ENCODE measurements around the gene ABI3BP.

ABI3BP gene

GRCh38 chr3:100850701-100851100 is 142.5 kb downstream of the ABI3BP start:
- H3K79me2 ChIP-seq (ENCODE audit: control insufficient read depth, insufficient read depth, low read length, poor library complexity): no peaks in the 10 kb centered on the region
- H3K27ac ChIP-seq (ENCODE audit: low read depth, low read length): no peak overlapping the region
- no peak overlapping the region for H2BK120ac ChIP-seq (ENCODE audit: insufficient read depth, low read length, poor library complexity)
- H3K4me2 ChIP-seq (ENCODE audit: low read length): no peak overlapping the region
- no peaks in the 10 kb centered on the region for H3K79me1 ChIP-seq (ENCODE audit: low read length)
- no peak overlapping the region for H4K8ac ChIP-seq (ENCODE audit: low read depth, low read length)
- no peak overlapping the region for H3K14ac ChIP-seq (ENCODE audit: low read length)
- H2AFZ ChIP-seq (ENCODE audit: insufficient read depth, low read length, poor library complexity): no peak overlapping the region
- H4K91ac ChIP-seq (ENCODE audit: low read depth, low read length): no peak overlapping the region
- no peak overlapping the region for H3K9ac ChIP-seq (ENCODE audit: low read length)
- no peaks in the 10 kb centered on the region for H3K36me3 ChIP-seq (ENCODE audit: control insufficient read depth in 1 of 2, insufficient read depth in 2 of 2, low read length in 2 of 2)
- no peaks in the 10 kb centered on the region for H3K4me1 ChIP-seq (ENCODE audit: control insufficient read depth in 1 of 2, insufficient read depth in 2 of 2, low read length in 2 of 2)
- no peaks in the 10 kb centered on the region for H3K27me3 ChIP-seq (ENCODE audit: insufficient read depth, low read length)
- no peaks in the 10 kb centered on the region for H3K9me3 ChIP-seq (ENCODE audit: insufficient read depth, low read depth, low read length)
- H3K4ac ChIP-seq (ENCODE audit: low read depth, low read length): no peak overlapping the region
- no peak overlapping the region for H2BK12ac ChIP-seq (ENCODE audit: low read length)
- no peak overlapping the region for H3K23ac ChIP-seq (ENCODE audit: low read length)
- H3K4me3 ChIP-seq (ENCODE audit: low read depth, low read length): no peak overlapping the region
- H2BK5ac ChIP-seq (ENCODE audit: low read depth, low read length, poor library complexity): no peak overlapping the region
- H2AK5ac ChIP-seq (ENCODE audit: low read length): no peak overlapping the region
- DNase-seq: peak; percentile 43 to 88
- H4K12ac ChIP-seq (ENCODE audit: low read depth, low read length): no peak overlapping the region
- no CpG with 5 or more reads among the region's 2 CpGs for WGBS (ENCODE audit: extremely low coverage, insufficient coverage, insufficient read length)
- no peak overlapping the region for H3K18ac ChIP-seq (ENCODE audit: low read length)

GRCh38 chr3:100850156-100850555 is 143.1 kb downstream of the ABI3BP start:
- no peaks in the 10 kb centered on the region for H3K79me2 ChIP-seq (ENCODE audit: control insufficient read depth, insufficient read depth, low read length, poor library complexity)
- no peak overlapping the region for H3K27ac ChIP-seq (ENCODE audit: low read depth, low read length)
- no peak overlapping the region for H2AFZ ChIP-seq (ENCODE audit: insufficient read depth, low read length, poor library complexity)
- no peaks in the 10 kb centered on the region for H3K36me3 ChIP-seq (ENCODE audit: control insufficient read depth in 1 of 2, insufficient read depth in 2 of 2, low read length in 2 of 2)
- no CpG with 5 or more reads among the region's 3 CpGs for WGBS (ENCODE audit: extremely low coverage, insufficient coverage, insufficient read length)
- no peak overlapping the region for H2BK5ac ChIP-seq (ENCODE audit: low read depth, low read length, poor library complexity)
- H3K4me3 ChIP-seq (ENCODE audit: low read depth, low read length): no peak overlapping the region
- H2AK5ac ChIP-seq (ENCODE audit: low read length): no peak overlapping the region
- no peaks in the 10 kb centered on the region for H3K9me3 ChIP-seq (ENCODE audit: insufficient read depth, low read depth, low read length)
- no peak overlapping the region for H2BK12ac ChIP-seq (ENCODE audit: low read length)
- no peaks in the 10 kb centered on the region for H3K4me1 ChIP-seq (ENCODE audit: control insufficient read depth in 1 of 2, insufficient read depth in 2 of 2, low read length in 2 of 2)
- H4K12ac ChIP-seq (ENCODE audit: low read depth, low read length): no peak overlapping the region
- H3K18ac ChIP-seq (ENCODE audit: low read length): no peak overlapping the region
- no peak overlapping the region for H4K91ac ChIP-seq (ENCODE audit: low read depth, low read length)
- no peak overlapping the region for H3K4ac ChIP-seq (ENCODE audit: low read depth, low read length)
- H3K9ac ChIP-seq (ENCODE audit: low read length): no peak overlapping the region
- DNase-seq: peak; percentile 67 to 85
- H2BK120ac ChIP-seq (ENCODE audit: insufficient read depth, low read length, poor library complexity): no peak overlapping the region
- no peak overlapping the region for H3K23ac ChIP-seq (ENCODE audit: low read length)
- H4K8ac ChIP-seq (ENCODE audit: low read depth, low read length): no peak overlapping the region
- no peaks in the 10 kb centered on the region for H3K27me3 ChIP-seq (ENCODE audit: insufficient read depth, low read length)
- no peaks in the 10 kb centered on the region for H3K79me1 ChIP-seq (ENCODE audit: low read length)
- no peak overlapping the region for H3K14ac ChIP-seq (ENCODE audit: low read length)
- H3K4me2 ChIP-seq (ENCODE audit: low read length): no peak overlapping the region

GRCh38 chr3:100844063-100844936 is 148.9 kb downstream of the ABI3BP start:
- Histone ChIP-seq H3K4ac (ENCODE audit: low read depth, low read length) (no peak overlapping the region), H4K8ac (ENCODE audit: low read depth, low read length) (no peak overlapping the region), H2AFZ (ENCODE audit: insufficient read depth, low read length, poor library complexity) (no peak overlapping the region), H2AK5ac (ENCODE audit: low read length) (no peak overlapping the region), H2BK5ac (ENCODE audit: low read depth, low read length, poor library complexity) (no peak overlapping the region), H4K91ac (ENCODE audit: low read depth, low read length) (no peak overlapping the region), H2BK12ac (ENCODE audit: low read length) (no peak overlapping the region), H3K79me2 (ENCODE audit: control insufficient read depth, insufficient read depth, low read length, poor library complexity) (no peaks in the 10 kb centered on the region), H3K9me3 (ENCODE audit: insufficient read depth, low read depth, low read length) (no peaks in the 10 kb centered on the region), H3K9ac (ENCODE audit: low read length) (no peak overlapping the region), H3K18ac (ENCODE audit: low read length) (no peak overlapping the region), H3K4me2 (ENCODE audit: low read length) (no peak overlapping the region), H3K4me1 (ENCODE audit: control insufficient read depth in 1 of 2, insufficient read depth in 2 of 2, low read length in 2 of 2) (no peaks in the 10 kb centered on the region), H3K79me1 (ENCODE audit: low read length) (no peaks in the 10 kb centered on the region), H4K12ac (ENCODE audit: low read depth, low read length) (no peak overlapping the region), H3K4me3 (ENCODE audit: low read depth, low read length) (no peak overlapping the region), H3K27me3 (ENCODE audit: insufficient read depth, low read length) (no peaks in the 10 kb centered on the region), H3K14ac (ENCODE audit: low read length) (no peak overlapping the region), H3K27ac (ENCODE audit: low read depth, low read length) (no peak overlapping the region), H2BK120ac (ENCODE audit: insufficient read depth, low read length, poor library complexity) (no peak overlapping the region), H3K23ac (ENCODE audit: low read length) (no peak overlapping the region), H3K36me3 (ENCODE audit: control insufficient read depth in 1 of 2, insufficient read depth in 2 of 2, low read length in 2 of 2) (no peaks in the 10 kb centered on the region)
- DNase-seq: no peak
- no CpG with 5 or more reads among the region's 8 CpGs for WGBS (ENCODE audit: extremely low coverage, insufficient coverage, insufficient read length)

GRCh38 chr3:100838157-100838556 is 155.1 kb downstream of the ABI3BP start:
- Histone ChIP-seq H4K12ac (ENCODE audit: low read depth, low read length) (no peak overlapping the region), H3K4me3 (ENCODE audit: low read depth, low read length) (no peak overlapping the region), H2BK5ac (ENCODE audit: low read depth, low read length, poor library complexity) (no peak overlapping the region), H4K91ac (ENCODE audit: low read depth, low read length) (no peak overlapping the region), H3K18ac (ENCODE audit: low read length) (no peak overlapping the region), H3K9me3 (ENCODE audit: insufficient read depth, low read depth, low read length) (no peaks in the 10 kb centered on the region), H3K36me3 (ENCODE audit: control insufficient read depth in 1 of 2, insufficient read depth in 2 of 2, low read length in 2 of 2) (no peaks in the 10 kb centered on the region), H2BK120ac (ENCODE audit: insufficient read depth, low read length, poor library complexity) (no peak overlapping the region), H4K8ac (ENCODE audit: low read depth, low read length) (no peak overlapping the region), H3K9ac (ENCODE audit: low read length) (no peak overlapping the region), H2AFZ (ENCODE audit: insufficient read depth, low read length, poor library complexity) (no peak overlapping the region), H3K79me1 (ENCODE audit: low read length) (no peaks in the 10 kb centered on the region), H3K27ac (ENCODE audit: low read depth, low read length) (no peak overlapping the region), H3K4ac (ENCODE audit: low read depth, low read length) (no peak overlapping the region), H3K4me1 (ENCODE audit: control insufficient read depth in 1 of 2, insufficient read depth in 2 of 2, low read length in 2 of 2) (no peaks in the 10 kb centered on the region), H3K23ac (ENCODE audit: low read length) (no peak overlapping the region), H3K79me2 (ENCODE audit: control insufficient read depth, insufficient read depth, low read length, poor library complexity) (peaks cover 2% of the 10 kb centered on the region), H2AK5ac (ENCODE audit: low read length) (no peak overlapping the region), H3K4me2 (ENCODE audit: low read length) (no peak overlapping the region), H3K27me3 (ENCODE audit: insufficient read depth, low read length) (no peaks in the 10 kb centered on the region), H2BK12ac (ENCODE audit: low read length) (no peak overlapping the region), H3K14ac (ENCODE audit: low read length) (no peak overlapping the region)
- no peak for DNase-seq
- no CpG with 5 or more reads among the region's 2 CpGs for WGBS (ENCODE audit: extremely low coverage, insufficient coverage, insufficient read length)

Measured in trophoblast cell (in vitro differentiated cells and primary cell).